ENCODE results near the gene ZBTB38.

The ZBTB38 gene

GRCh38 chr3:141337523-141337854 is 30.8 kb upstream of the ZBTB38 start:
- no peak for DNase-seq (ENCODE audit: low spot score)

GRCh38 chr3:141337991-141338390 is 30.3 kb upstream of the ZBTB38 start:
- no peak for DNase-seq (ENCODE audit: low spot score)

GRCh38 chr3:141338881-141339280 is 29.4 kb upstream of the ZBTB38 start:
- DNase-seq (ENCODE audit: low spot score), result no peak

- no peak for DNase-seq (ENCODE audit: low spot score)
Measured at GRCh38 chr3:141341536-141341935, 26.8 kb upstream of the ZBTB38 start.

- no peak for DNase-seq (ENCODE audit: low spot score)
Measured at GRCh38 chr3:141342386-141342785, 25.9 kb upstream of the ZBTB38 start.

GRCh38 chr3:141343077-141343476 is 25.2 kb upstream of the ZBTB38 start:
- DNase-seq (ENCODE audit: low spot score), result no peak

GRCh38 chr3:141343865-141344271 is 24.4 kb upstream of the ZBTB38 start:
- no peak for DNase-seq (ENCODE audit: low spot score)

- DNase-seq (ENCODE audit: low spot score), result no peak
Measured at GRCh38 chr3:141345528-141345927, 22.8 kb upstream of the ZBTB38 start.

- DNase-seq (ENCODE audit: low spot score), result no peak
Measured at GRCh38 chr3:141346007-141346406, 22.3 kb upstream of the ZBTB38 start.

GRCh38 chr3:141346418-141346817 is 21.9 kb upstream of the ZBTB38 start:
- DNase-seq (ENCODE audit: low spot score), result no peak

GRCh38 chr3:141346839-141347238 is 21.5 kb upstream of the ZBTB38 start:
- no peak for DNase-seq (ENCODE audit: low spot score)

- no peak for DNase-seq (ENCODE audit: low spot score)
Measured at GRCh38 chr3:141348837-141349236, 19.5 kb upstream of the ZBTB38 start.

- DNase-seq (ENCODE audit: low spot score), result no peak
Measured at GRCh38 chr3:141349711-141350110, 18.6 kb upstream of the ZBTB38 start.

GRCh38 chr3:141350666-141351065 is 17.6 kb upstream of the ZBTB38 start:
- DNase-seq (ENCODE audit: low spot score), result no peak

- no peak for DNase-seq (ENCODE audit: low spot score)
Measured at GRCh38 chr3:141352262-141352984, 15.9 kb upstream of the ZBTB38 start.

GRCh38 chr3:141353652-141354495 is 14.4 kb upstream of the ZBTB38 start:
- DNase-seq (ENCODE audit: low spot score), result no peak

- no peak for DNase-seq (ENCODE audit: low spot score)
Measured at GRCh38 chr3:141354517-141354916, 13.8 kb upstream of the ZBTB38 start.

GRCh38 chr3:141355242-141355641 is 13.1 kb upstream of the ZBTB38 start:
- no peak for DNase-seq (ENCODE audit: low spot score)

- DNase-seq (ENCODE audit: low spot score), result no peak
Measured at GRCh38 chr3:141356046-141356445, 12.3 kb upstream of the ZBTB38 start.

- DNase-seq (ENCODE audit: low spot score), result peak; percentile 61
Measured at GRCh38 chr3:141360888-141361598, 7.3 kb upstream of the ZBTB38 start.

GRCh38 chr3:141362736-141363135 is 5.6 kb upstream of the ZBTB38 start:
- DNase-seq (ENCODE audit: low spot score), result no peak

- no peak for DNase-seq (ENCODE audit: low spot score)
Measured at GRCh38 chr3:141365201-141365600, 3.1 kb upstream of the ZBTB38 start.
